ENCODE data around the gene LRTM2.

DNA sequence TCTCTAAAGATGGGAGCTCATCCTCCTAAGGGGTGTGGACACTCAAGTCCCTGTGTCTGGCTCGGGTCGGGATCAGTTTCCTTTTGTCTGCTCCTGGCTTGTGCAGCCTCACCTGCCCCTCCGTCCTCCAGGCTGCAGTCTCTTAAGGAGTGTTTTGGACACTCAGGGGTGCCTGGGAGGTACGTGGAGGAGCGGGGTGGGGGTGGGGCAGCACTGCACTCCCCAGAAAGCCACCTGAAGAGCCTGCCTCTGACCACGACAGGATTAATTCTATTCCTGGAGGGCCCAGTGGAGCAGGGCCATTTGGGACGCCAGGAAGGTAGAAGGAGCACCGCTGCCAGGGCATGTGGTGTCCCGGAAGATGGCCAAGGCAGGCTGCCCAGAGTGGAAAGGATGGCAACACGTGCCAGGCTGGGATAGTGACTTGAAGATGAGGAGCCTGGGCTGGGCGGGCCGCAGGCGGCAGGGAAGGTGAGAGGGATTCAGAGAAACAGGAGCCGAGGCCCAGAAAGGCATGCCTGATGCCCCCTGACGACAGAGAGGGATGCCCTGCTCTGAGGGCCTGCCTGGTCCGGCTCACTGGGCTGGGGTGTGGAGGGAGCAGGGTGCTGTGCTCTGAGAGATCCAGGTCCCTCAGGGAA lies 14.8 kb upstream of the LRTM2 start:
- TF ChIP-seq TAF1 (IDR thresholded peaks at IDR 0.05; ENCODE audit: low read depth, low read length) (no peak), POLR2A (IDR thresholded peaks at IDR 0.05; ENCODE audit: low read depth, low read length) (no peak), POLR2AphosphoS5 (IDR thresholded peaks at IDR 0.05; ENCODE audit: low read depth, low read length) (no peak), SPI1 (IDR thresholded peaks at IDR 0.05; ENCODE audit: low read depth, low read length) (no peak), PAX5 (IDR thresholded peaks at IDR 0.05; ENCODE audit: insufficient read depth, low read length, severe bottlenecking) (no peak), POU2F2 (IDR thresholded peaks at IDR 0.05; ENCODE audit: low read depth, low read length) (no peak)
